ENCODE data around the gene CUBN. TPM values are rescaled to one million over a fixed set of nuclear protein-coding genes. Genes with fewer than 3 reads are reported as not detected.
A peak's percentile ranks its signal among the peaks of the same experiment; 100 is the strongest.

Gene CUBN
- total and polyA plus RNA-seq, 9 of the 15 experiments (the other 6 are each of a cell fraction or from before 2014, with no cell fraction given) = 0.04 to 0.33 (median 0.09) TPM

GRCh38 chr10:17177014-17177413 is 47.4 kb upstream of the CUBN start (continued):
- no peak for TF ChIP-seq YBX1 (IDR thresholded peaks at IDR 0.05)
- TF ChIP-seq BRD9 (IDR thresholded peaks at IDR 0.05; ENCODE audit: low read depth, partially characterized antibody) = no peak
- no peak for TF ChIP-seq ASH1L (IDR thresholded peaks at IDR 0.05; ENCODE audit: borderline replicate concordance, low read depth, partially characterized antibody)

DNA sequence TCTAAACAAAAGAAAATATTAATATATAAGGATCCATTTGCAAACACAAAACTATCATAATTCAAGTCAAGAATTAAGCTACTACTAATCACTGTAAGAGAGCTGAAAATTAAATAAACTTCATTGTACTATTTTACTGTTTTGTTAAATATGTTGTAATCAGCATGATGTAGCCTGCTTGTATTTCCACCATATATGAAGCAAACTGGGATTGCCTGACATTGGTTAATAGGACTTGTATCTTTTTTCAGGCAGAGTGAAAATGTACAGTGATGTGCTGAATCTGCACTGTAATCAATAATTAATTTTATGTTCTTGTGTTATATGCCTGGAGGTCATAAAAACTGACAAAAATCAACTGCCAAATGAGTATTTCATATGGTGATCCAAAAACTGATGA is 46.5 kb upstream of the CUBN start:
- H3K9me1 ChIP-seq (ENCODE audit: control insufficient read depth, insufficient read depth, low read length) = no peaks in the 10 kb centered on the region
- no peaks in the 10 kb centered on the region for H4K20me1 ChIP-seq (replicated peaks; ENCODE audit: control insufficient read depth, insufficient read depth, low read length)
- no peak for FAIRE-seq
- peak overlapping the region; percentile 42; the same call in 1 of the 2 replicates for H2AFZ ChIP-seq (ENCODE audit: low read depth, low read length)
- no peak for ATAC-seq
- POLR2A ChIA-PET = no interaction called here
- no peak overlapping the region for H3K4me3 ChIP-seq
- intact Hi-C loops (cut with micrococcal nuclease) = no loop called here
- H3K79me2 ChIP-seq (ENCODE audit: control insufficient read depth, insufficient read depth, low read length) = no peaks in the 10 kb centered on the region
- no peak overlapping the region for H3K4me2 ChIP-seq (ENCODE audit: insufficient read depth, low read length)
- H3K27me3 ChIP-seq (ENCODE audit: control insufficient read depth in 2 of 2, insufficient read depth in 2 of 2, low read length in 2 of 2) = no peaks in the 10 kb centered on the region
- peaks cover 0 to 3% of the 10 kb centered on the region in 2 experiments; a peak in 2 of 5 replicates for H3K4me1 ChIP-seq (replicated peaks in 1 of 2; ENCODE audit: control insufficient read depth in 2 of 2, insufficient read depth in 2 of 2, low read length in 2 of 2)
- CTCF ChIA-PET (ENCODE audit: low intra/inter-chr PET ratio) = interaction anchor here (0.6 kb wide), 1 partner anchor 40 kb away, joined by 4 read pairs; no protein-coding TSS in a partner anchor
- no peaks in the 10 kb centered on the region for H3K36me3 ChIP-seq (ENCODE audit: control insufficient read depth, insufficient read depth, low read length)
- no peak overlapping the region for H3K9ac ChIP-seq (ENCODE audit: insufficient read depth in 1 of 2, low read depth in 2 of 2, low read length in 2 of 2)
- no peaks in the 10 kb centered on the region for H3K9me3 ChIP-seq (replicated peaks; ENCODE audit: control insufficient read depth, insufficient read depth, low read depth, low read length)
- in situ Hi-C loops (cut with MboI) = no loop called here
- TF ChIP-seq SIN3B (IDR thresholded peaks at IDR 0.05; ENCODE audit: low read depth) = no peak
- TF ChIP-seq SMARCB1 (IDR thresholded peaks at IDR 0.05; ENCODE audit: insufficient read length, low read depth) = no peak
- TF ChIP-seq C11orf30 (IDR thresholded peaks at IDR 0.05; ENCODE audit: low read depth) = peak; percentile 13; the same call in 1 of the 2 replicates
- peak; percentile 26; the same call in 1 of the 2 replicates for TF ChIP-seq ZNF316 (IDR thresholded peaks at IDR 0.05)
- no peak for TF ChIP-seq CC2D1A (IDR thresholded peaks at IDR 0.05)
- TF ChIP-seq NFIC (IDR thresholded peaks at IDR 0.05) = no peak
- no peak for TF ChIP-seq RFX7 (CRISPR knock-in tag; IDR thresholded peaks at IDR 0.05)
- no peak for TF ChIP-seq MED1 (CRISPR knock-in tag; IDR thresholded peaks at IDR 0.05; ENCODE audit: borderline replicate concordance)
- no peak for TF ChIP-seq BRF1 (IDR thresholded peaks at IDR 0.05; ENCODE audit: borderline replicate concordance, extremely low read depth, insufficient read length)
- no peak for TF ChIP-seq NONO (IDR thresholded peaks at IDR 0.05; ENCODE audit: low read depth in 2 of 2, low read length in 1 of 2)
- TF ChIP-seq CEBPG (CRISPR knock-in tag; IDR thresholded peaks at IDR 0.05) = no peak
- no peak for TF ChIP-seq CEBPG (tag; conservative IDR thresholded peaks at IDR 0.05 in 1 of 2, IDR thresholded peaks at IDR 0.05 in 1 of 2)
- no peak for DNase-seq (ENCODE audit: extremely low read depth in 1 of 4, low spot score in 3 of 4)
- no TSS peak for BruUV-seq (replicated peaks)
- H3K27ac ChIP-seq (ENCODE audit: extremely low read depth, low read depth, low read length) = no peak overlapping the region

Data from K562 (cell line).